ENCODE results near the gene AKAP13.

- TF ChIP-seq, protein P1, sequence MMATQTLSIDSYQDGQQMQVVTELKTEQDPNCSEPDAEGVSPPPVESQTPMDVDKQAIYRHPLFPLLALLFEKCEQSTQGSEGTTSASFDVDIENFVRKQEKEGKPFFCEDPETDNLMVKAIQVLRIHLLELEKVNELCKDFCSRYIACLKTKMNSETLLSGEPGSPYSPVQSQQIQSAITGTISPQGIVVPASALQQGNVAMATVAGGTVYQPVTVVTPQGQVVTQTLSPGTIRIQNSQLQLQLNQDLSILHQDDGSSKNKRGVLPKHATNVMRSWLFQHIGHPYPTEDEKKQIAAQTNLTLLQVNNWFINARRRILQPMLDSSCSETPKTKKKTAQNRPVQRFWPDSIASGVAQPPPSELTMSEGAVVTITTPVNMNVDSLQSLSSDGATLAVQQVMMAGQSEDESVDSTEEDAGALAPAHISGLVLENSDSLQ (IDR thresholded peaks at IDR 0.05): no peak
- no peak for TF ChIP-seq SP1 (IDR thresholded peaks at IDR 0.05)
- no peak for TF ChIP-seq ARNT (IDR thresholded peaks at IDR 0.05)
- TF ChIP-seq BHLHE40 (IDR thresholded peaks at IDR 0.05; ENCODE audit: borderline replicate concordance): no peak
- TF ChIP-seq SUZ12 (IDR thresholded peaks at IDR 0.05): no peak
- TF ChIP-seq TARDBP (IDR thresholded peaks at IDR 0.05): no peak
- TF ChIP-seq FOXM1 (IDR thresholded peaks at IDR 0.05; ENCODE audit: borderline replicate concordance): no peak
- no peak for TF ChIP-seq FOXA1 (IDR thresholded peaks at IDR 0.05)
- no peak for TF ChIP-seq ZNF384 (IDR thresholded peaks at IDR 0.05)
- no peak for TF ChIP-seq HDGF (IDR thresholded peaks at IDR 0.05; ENCODE audit: borderline replicate concordance)
- TF ChIP-seq CTBP1 (IDR thresholded peaks at IDR 0.05; ENCODE audit: borderline replicate concordance): no peak
- TF ChIP-seq LEF1 (IDR thresholded peaks at IDR 0.05; ENCODE audit: borderline replicate concordance): no peak
Measured at GRCh38 chr15:85649372-85649771, 269.0 kb downstream of the AKAP13 start.

Data from HEK293T (cell line).